ENCODE measurements around the gene SUFU. TPM values are rescaled to one million over a fixed set of nuclear protein-coding genes. Genes with fewer than 3 reads are reported as not detected.

Gene SUFU
- total RNA-seq, 1 experiment from 2014 or later: 13.1 TPM

- DNase-seq (ENCODE audit: low spot score) (no peak), ATAC-seq (no peak)
- H3K4me1 Mint-ChIP-seq: peaks cover 8% of the 10 kb centered on the region; the same call in 1 of the 2 replicates
- peaks cover 12% of the 10 kb centered on the region for H3K27me3 Mint-ChIP-seq (ENCODE audit: low read depth)
- H3K27ac Mint-ChIP-seq: no peak overlapping the region
- POLR2A ChIA-PET: no interaction called here
- H3K36me3 Mint-ChIP-seq: peaks cover 16% of the 10 kb centered on the region; the same call in 1 of the 2 replicates
- no peak for TF ChIP-seq ZNF423 (CRISPR knock-in tag; IDR thresholded peaks at IDR 0.05)
- TF ChIP-seq CBFB (CRISPR knock-in tag; IDR thresholded peaks at IDR 0.05; ENCODE audit: low read depth): no peak
- no peak for TF ChIP-seq RELA (CRISPR knock-in tag; IDR thresholded peaks at IDR 0.05; ENCODE audit: borderline replicate concordance)
- no peak for TF ChIP-seq GTF2I (CRISPR knock-in tag; conservative IDR thresholded peaks at IDR 0.05)
- TF ChIP-seq, protein P1, sequence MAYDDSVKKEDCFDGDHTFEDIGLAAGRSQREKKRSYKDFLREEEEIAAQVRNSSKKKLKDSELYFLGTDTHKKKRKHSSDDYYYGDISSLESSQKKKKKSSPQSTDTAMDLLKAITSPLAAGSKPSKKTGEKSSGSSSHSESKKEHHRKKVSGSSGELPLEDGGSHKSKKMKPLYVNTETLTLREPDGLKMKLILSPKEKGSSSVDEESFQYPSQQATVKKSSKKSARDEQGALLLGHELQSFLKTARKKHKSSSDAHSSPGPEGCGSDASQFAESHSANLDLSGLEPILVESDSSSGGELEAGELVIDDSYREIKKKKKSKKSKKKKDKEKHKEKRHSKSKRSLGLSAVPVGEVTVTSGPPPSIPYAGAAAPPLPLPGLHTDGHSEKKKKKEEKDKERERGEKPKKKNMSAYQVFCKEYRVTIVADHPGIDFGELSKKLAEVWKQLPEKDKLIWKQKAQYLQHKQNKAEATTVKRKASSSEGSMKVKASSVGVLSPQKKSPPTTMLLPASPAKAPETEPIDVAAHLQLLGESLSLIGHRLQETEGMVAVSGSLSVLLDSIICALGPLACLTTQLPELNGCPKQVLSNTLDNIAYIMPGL (CRISPR knock-in tag; IDR thresholded peaks at IDR 0.05): no peak
- TF ChIP-seq, protein P2, sequence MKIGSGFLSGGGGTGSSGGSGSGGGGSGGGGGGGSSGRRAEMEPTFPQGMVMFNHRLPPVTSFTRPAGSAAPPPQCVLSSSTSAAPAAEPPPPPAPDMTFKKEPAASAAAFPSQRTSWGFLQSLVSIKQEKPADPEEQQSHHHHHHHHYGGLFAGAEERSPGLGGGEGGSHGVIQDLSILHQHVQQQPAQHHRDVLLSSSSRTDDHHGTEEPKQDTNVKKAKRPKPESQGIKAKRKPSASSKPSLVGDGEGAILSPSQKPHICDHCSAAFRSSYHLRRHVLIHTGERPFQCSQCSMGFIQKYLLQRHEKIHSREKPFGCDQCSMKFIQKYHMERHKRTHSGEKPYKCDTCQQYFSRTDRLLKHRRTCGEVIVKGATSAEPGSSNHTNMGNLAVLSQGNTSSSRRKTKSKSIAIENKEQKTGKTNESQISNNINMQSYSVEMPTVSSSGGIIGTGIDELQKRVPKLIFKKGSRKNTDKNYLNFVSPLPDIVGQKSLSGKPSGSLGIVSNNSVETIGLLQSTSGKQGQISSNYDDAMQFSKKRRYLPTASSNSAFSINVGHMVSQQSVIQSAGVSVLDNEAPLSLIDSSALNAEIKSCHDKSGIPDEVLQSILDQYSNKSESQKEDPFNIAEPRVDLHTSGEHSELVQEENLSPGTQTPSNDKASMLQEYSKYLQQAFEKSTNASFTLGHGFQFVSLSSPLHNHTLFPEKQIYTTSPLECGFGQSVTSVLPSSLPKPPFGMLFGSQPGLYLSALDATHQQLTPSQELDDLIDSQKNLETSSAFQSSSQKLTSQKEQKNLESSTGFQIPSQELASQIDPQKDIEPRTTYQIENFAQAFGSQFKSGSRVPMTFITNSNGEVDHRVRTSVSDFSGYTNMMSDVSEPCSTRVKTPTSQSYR (CRISPR knock-in tag; IDR thresholded peaks at IDR 0.05): no peak
- no peak for TF ChIP-seq SMAD4 (CRISPR knock-in tag; IDR thresholded peaks at IDR 0.05)
- no peak for TF ChIP-seq ZNF512 (CRISPR knock-in tag; IDR thresholded peaks at IDR 0.05; ENCODE audit: borderline replicate concordance)
- TF ChIP-seq AR (CRISPR knock-in tag; IDR thresholded peaks at IDR 0.05): no peak
- TF ChIP-seq NR2C2 (CRISPR knock-in tag; IDR thresholded peaks at IDR 0.05): no peak
- TF ChIP-seq, protein P3, sequence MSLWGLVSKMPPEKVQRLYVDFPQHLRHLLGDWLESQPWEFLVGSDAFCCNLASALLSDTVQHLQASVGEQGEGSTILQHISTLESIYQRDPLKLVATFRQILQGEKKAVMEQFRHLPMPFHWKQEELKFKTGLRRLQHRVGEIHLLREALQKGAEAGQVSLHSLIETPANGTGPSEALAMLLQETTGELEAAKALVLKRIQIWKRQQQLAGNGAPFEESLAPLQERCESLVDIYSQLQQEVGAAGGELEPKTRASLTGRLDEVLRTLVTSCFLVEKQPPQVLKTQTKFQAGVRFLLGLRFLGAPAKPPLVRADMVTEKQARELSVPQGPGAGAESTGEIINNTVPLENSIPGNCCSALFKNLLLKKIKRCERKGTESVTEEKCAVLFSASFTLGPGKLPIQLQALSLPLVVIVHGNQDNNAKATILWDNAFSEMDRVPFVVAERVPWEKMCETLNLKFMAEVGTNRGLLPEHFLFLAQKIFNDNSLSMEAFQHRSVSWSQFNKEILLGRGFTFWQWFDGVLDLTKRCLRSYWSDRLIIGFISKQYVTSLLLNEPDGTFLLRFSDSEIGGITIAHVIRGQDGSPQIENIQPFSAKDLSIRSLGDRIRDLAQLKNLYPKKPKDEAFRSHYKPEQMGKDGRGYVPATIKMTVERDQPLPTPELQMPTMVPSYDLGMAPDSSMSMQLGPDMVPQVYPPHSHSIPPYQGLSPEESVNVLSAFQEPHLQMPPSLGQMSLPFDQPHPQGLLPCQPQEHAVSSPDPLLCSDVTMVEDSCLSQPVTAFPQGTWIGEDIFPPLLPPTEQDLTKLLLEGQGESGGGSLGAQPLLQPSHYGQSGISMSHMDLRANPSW (CRISPR knock-in tag; conservative IDR thresholded peaks at IDR 0.05; ENCODE audit: low read depth): no peak
- TF ChIP-seq IRF2 (CRISPR knock-in tag; IDR thresholded peaks at IDR 0.05; ENCODE audit: borderline replicate concordance, low read depth): no peak
- no peak for TF ChIP-seq ELF4 (CRISPR knock-in tag; IDR thresholded peaks at IDR 0.05; ENCODE audit: low read depth)
- TF ChIP-seq ATF1 (CRISPR knock-in tag; IDR thresholded peaks at IDR 0.05): no peak
- CTCF ChIA-PET: no interaction called here
- H3K9me3 Mint-ChIP-seq: no peaks in the 10 kb centered on the region
- no peak overlapping the region for H3K4me3 Mint-ChIP-seq
Observed at GRCh38 chr10:102509387-102509786, 5.6 kb downstream of the SUFU start.
